Measurements from ENCODE around the gene CLDN6. TPM values are rescaled to one million over a fixed set of nuclear protein-coding genes. Genes with fewer than 3 reads are reported as not detected.

CLDN6 gene
- total RNA-seq, 2 experiments from 2014 or later: not detected

- ChIA-PET CTCF (interaction anchor here (0.7 to 2.0 kb wide), 4 partner anchors 9 to 113 kb away, joined by 3 to 5 read pairs (median 4); no protein-coding TSS in a partner anchor), POLR2A (no interaction called here)
These were observed 45.8 kb downstream of the CLDN6 start for GRCh38 chr16:2971985-2972784.

GRCh38 chr16:2971134-2971984, 46.6 kb downstream of the CLDN6 start:
- CTCF ChIA-PET: interaction anchor here (1.2 to 2.0 kb wide), 3 partner anchors 9 to 12 kb away, joined by 3 to 5 read pairs (median 4); no protein-coding TSS in a partner anchor
- POLR2A ChIA-PET: no interaction called here

GRCh38 chr16:2970563-2970962, 47.4 kb downstream of the CLDN6 start:
- CTCF ChIA-PET: interaction anchor here (0.6 to 1.6 kb wide), 10 partner anchors 8 to 102 kb away, joined by 3 to 11 read pairs (median 4); partner anchors contain the start of genes PKMYT1 and TNFRSF12A
- POLR2A ChIA-PET: interaction anchor here (0.6 to 1.3 kb wide), 2 partner anchors 10 to 57 kb away, joined by 3 to 15 read pairs; partner anchors contain the start of gene PKMYT1

GRCh38 chr16:2969545-2970521, 48.1 kb downstream of the CLDN6 start:
- POLR2A ChIA-PET: interaction anchor here (0.6 to 1.3 kb wide), 4 partner anchors 11 to 58 kb away, joined by 3 to 15 read pairs (median 3); partner anchors contain the start of genes HCFC1R1, PKMYT1 and THOC6

GRCh38 chr16:2968738-2969544, 49.0 kb downstream of the CLDN6 start, which contains the start of gene PAQR4:
Gene PAQR4 (plus strand): TSS chr16:2969348. CDS start chr16:2969675, 327 bp downstream.
- ChIA-PET POLR2A (interaction anchor here (1.0 to 1.3 kb wide), 2 partner anchors 11 to 14 kb away, joined by 3 to 15 read pairs; partner anchors contain the start of gene PKMYT1), CTCF (interaction anchor here (1.3 to 1.6 kb wide), 7 partner anchors 10 to 101 kb away, joined by 4 to 11 read pairs (median 4); partner anchors contain the start of genes PKMYT1 and TNFRSF12A)

More at GRCh38 chr16:2969545-2970521, 48.1 kb downstream of the CLDN6 start:
- CTCF ChIA-PET: interaction anchor here (0.6 to 1.6 kb wide), 10 partner anchors 9 to 101 kb away, joined by 3 to 11 read pairs (median 4); partner anchors contain the start of genes PKMYT1 and TNFRSF12A

GRCh38 chr16:2968368-2968737, 49.6 kb downstream of the CLDN6 start:
- ChIA-PET POLR2A (no interaction called here), CTCF (no interaction called here)

GRCh38 chr16:2967721-2968161, 50.2 kb downstream of the CLDN6 start:
- ChIA-PET CTCF (interaction anchor here (0.7 to 1.5 kb wide), 4 partner anchors 9 to 17 kb away, joined by 3 to 7 read pairs (median 4); partner anchors contain the start of gene PKMYT1), POLR2A (no interaction called here)

GRCh38 chr16:2967211-2967631, 50.8 kb downstream of the CLDN6 start:
- CTCF ChIA-PET: interaction anchor here (0.7 to 1.5 kb wide), 4 partner anchors 9 to 18 kb away, joined by 3 to 7 read pairs (median 4); partner anchors contain the start of gene PKMYT1

GRCh38 chr16:2966808-2967191, 51.2 kb downstream of the CLDN6 start:
- CTCF ChIA-PET: interaction anchor here (1.2 to 3.1 kb wide), 4 partner anchors 11 to 40 kb away, joined by 5 to 7 read pairs (median 6); partner anchors contain the start of gene PKMYT1
- POLR2A ChIA-PET: no interaction called here

More at GRCh38 chr16:2967211-2967631, 50.8 kb downstream of the CLDN6 start:
- POLR2A ChIA-PET: no interaction called here

GRCh38 chr16:2966043-2966807, 51.8 kb downstream of the CLDN6 start:
- CTCF ChIA-PET: interaction anchor here (1.5 to 3.1 kb wide), 4 partner anchors 10 to 39 kb away, joined by 5 to 6 read pairs (median 6); no protein-coding TSS in a partner anchor
- POLR2A ChIA-PET: no interaction called here

Other genes with a start within 250 kb of the CLDN6 start
- 100 to 1,000 TPM; 305 to 307 TPM for gene ELOB, start 240.9 kb downstream of the CLDN6 start, total RNA-seq
- gene PRSS33, start 230.6 kb downstream of the CLDN6 start, total RNA-seq: under 1 TPM; 0.13 TPM
- not detected for gene PRSS41, start 219.7 kb downstream of the CLDN6 start, total RNA-seq
- gene PRSS21, start 200.9 kb downstream of the CLDN6 start, total RNA-seq: 10 to 100 TPM; 10.5 to 11.1 TPM
- gene ZG16B, start 187.9 kb downstream of the CLDN6 start, total RNA-seq: under 1 TPM; 0.63 to 0.71 TPM
- not detected for gene PRSS22, start 160.0 kb downstream of the CLDN6 start, total RNA-seq
- gene FLYWCH2, start 135.0 kb downstream of the CLDN6 start, total RNA-seq: 10 to 100 TPM; 24.4 to 27.1 TPM
- gene FLYWCH1, start 106.3 kb downstream of the CLDN6 start, total RNA-seq: 10 to 100 TPM; 33.2 to 34.4 TPM
- gene KREMEN2, start 53.9 kb downstream of the CLDN6 start, total RNA-seq: under 1 TPM in 1 of 2 experiments, not detected in 1; 0.08 TPM
- 10 to 100 TPM; 41.1 to 43.0 TPM for gene PAQR4, start 48.8 kb downstream of the CLDN6 start, total RNA-seq
- gene PKMYT1, start 37.7 kb downstream of the CLDN6 start, total RNA-seq: 100 to 1,000 TPM; 135 TPM
- not detected for gene CLDN9, start 5.3 kb downstream of the CLDN6 start, total RNA-seq
- gene TNFRSF12A, start 2.2 kb upstream of the CLDN6 start, total RNA-seq: 1 to 10 TPM; 4.3 to 4.6 TPM
- 10 to 100 TPM; 27.5 to 28.5 TPM for gene HCFC1R1, start 5.8 kb upstream of the CLDN6 start, total RNA-seq
- 10 to 100 TPM; 54.7 to 56.8 TPM for gene THOC6, start 5.9 kb upstream of the CLDN6 start, total RNA-seq
- under 1 TPM; 0.11 to 0.17 TPM for gene BICDL2, start 18.8 kb upstream of the CLDN6 start, total RNA-seq
- gene MMP25, start 28.4 kb upstream of the CLDN6 start, total RNA-seq: 1 to 10 TPM; 1.3 to 2.2 TPM
- gene IL32, start 47.5 kb upstream of the CLDN6 start, total RNA-seq: 1,000 to 10,000 TPM; 1,098 to 1,123 TPM
- gene ZSCAN10, start 81.1 kb upstream of the CLDN6 start, total RNA-seq: not detected
- gene ZNF205, start 94.4 kb upstream of the CLDN6 start, total RNA-seq: under 1 TPM in 1 of 2 experiments, not detected in 1; 0.23 TPM
- gene ZNF213, start 116.8 kb upstream of the CLDN6 start, total RNA-seq: 1 to 10 TPM; 8.6 to 9.2 TPM
- not detected for gene OR1F1, start 170.0 kb upstream of the CLDN6 start, total RNA-seq
- gene ZNF200, start 217.0 kb upstream of the CLDN6 start, total RNA-seq: 10 to 100 TPM; 11.3 to 11.8 TPM
- gene MEFV, start 238.4 kb upstream of the CLDN6 start, total RNA-seq: under 1 TPM in 1 of 2 experiments, not detected in 1; 0.19 TPM

Data from activated CD8-positive, alpha-beta memory T cell treated with anti-CD3 and anti-CD28 coated beads for 36 hours (primary cell).